GM19467 (cell line): ENCODE measurements around the gene RUFY3.
"Not testable (repeated sequence)": the region's sequence is repeated elsewhere in the genome, so short reads cannot be mapped to it uniquely, and the experiment has no call there.

Source experiments
- ATAC-seq: cut with Tn5 transposase; IDR thresholded peaks from one replicate; pipeline ENCODE4 v1.9.1; 2021; ENCODE audit warnings: mild to moderate bottlenecking, moderate library complexity; ENCODE audit not compliant: unreplicated experiment

Gene RUFY3

GRCh38 chr4:70721747-70722146, at the start of gene RUFY3:
RUFY3 (plus strand) TSS chr4:70721964; CDS start chr4:70722574, 610 bp downstream.
- ATAC-seq = no peak

- ATAC-seq = no peak
Measured at GRCh38 chr4:70674191-70674590, 47.6 kb upstream of the RUFY3 start.

GRCh38 chr4:70674731-70675130, 47.0 kb upstream of the RUFY3 start:
- no peak for ATAC-seq

GRCh38 chr4:70676554-70677090, 45.1 kb upstream of the RUFY3 start:
- no peak for ATAC-seq

- peak; percentile 78 for ATAC-seq
Measured at GRCh38 chr4:70678383-70678999, 43.3 kb upstream of the RUFY3 start.

- no peak for ATAC-seq
Measured at GRCh38 chr4:70680934-70681333, 40.8 kb upstream of the RUFY3 start.

GRCh38 chr4:70681704-70682103, 40.1 kb upstream of the RUFY3 start:
- peak; percentile 39 for ATAC-seq

- not testable (repeated sequence) for ATAC-seq
Measured at GRCh38 chr4:70682142-70682541, 39.6 kb upstream of the RUFY3 start.

- ATAC-seq = no peak
Measured at GRCh38 chr4:70687392-70687791, 34.4 kb upstream of the RUFY3 start.

- peak; percentile 92 for ATAC-seq
Measured at GRCh38 chr4:70687821-70688794, 33.7 kb upstream of the RUFY3 start, which contains the start of gene UTP3. UTP3 (plus strand) TSS chr4:70688532; CDS start chr4:70688678, 146 bp downstream.

GRCh38 chr4:70688795-70689231, 33.0 kb upstream of the RUFY3 start:
- peak; percentile 0 for ATAC-seq

- ATAC-seq = no peak
Measured at GRCh38 chr4:70691661-70692060, 30.1 kb upstream of the RUFY3 start.

GRCh38 chr4:70694633-70695032, 27.1 kb upstream of the RUFY3 start:
- ATAC-seq = not testable (repeated sequence)

- not testable (repeated sequence) for ATAC-seq
Measured at GRCh38 chr4:70698435-70698834, 23.3 kb upstream of the RUFY3 start.

- ATAC-seq = no peak
Measured at GRCh38 chr4:70700712-70701111, 21.1 kb upstream of the RUFY3 start.

GRCh38 chr4:70701271-70701670, 20.5 kb upstream of the RUFY3 start:
- ATAC-seq = no peak

- ATAC-seq = not testable (repeated sequence)
Measured at GRCh38 chr4:70702592-70702991, 19.2 kb upstream of the RUFY3 start.

GRCh38 chr4:70703619-70704214, 18.0 kb upstream of the RUFY3 start:
- ATAC-seq = no peak

GRCh38 chr4:70704215-70704930, 17.4 kb upstream of the RUFY3 start:
- ATAC-seq = peak; percentile 63

GRCh38 chr4:70704931-70705182, 16.9 kb upstream of the RUFY3 start:
- ATAC-seq = peak; percentile 33
